Measurements from ENCODE around the gene HMX1. TPM values are rescaled to one million over a fixed set of nuclear protein-coding genes. Genes with fewer than 3 reads are reported as not detected.

HMX1 gene
- total RNA-seq, 2 donors from 2014 or later: not detected

DNA sequence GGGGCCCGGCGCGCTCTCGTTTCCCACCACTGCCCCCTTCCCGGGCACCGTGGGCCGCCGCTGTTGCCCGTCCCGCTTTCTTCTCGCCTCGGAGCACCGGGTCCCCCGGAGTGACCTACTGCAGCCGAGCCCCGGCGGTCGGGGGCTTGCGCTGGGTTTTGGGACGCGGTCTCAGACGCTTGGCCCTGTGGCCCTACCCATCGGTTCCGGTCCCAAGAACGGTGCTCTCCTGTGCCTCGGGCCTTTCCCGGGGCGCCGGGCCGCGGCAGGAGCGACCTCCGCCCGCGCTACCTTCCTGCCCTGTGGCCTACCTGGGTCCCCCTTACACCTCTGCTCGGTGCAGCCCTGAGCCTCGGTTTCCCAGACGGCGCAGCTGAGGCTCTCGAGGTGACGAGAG lies 21.6 kb upstream of the HMX1 start:
- DNase-seq (ENCODE audit: low spot score): no peak
- TF ChIP-seq, protein P1, sequence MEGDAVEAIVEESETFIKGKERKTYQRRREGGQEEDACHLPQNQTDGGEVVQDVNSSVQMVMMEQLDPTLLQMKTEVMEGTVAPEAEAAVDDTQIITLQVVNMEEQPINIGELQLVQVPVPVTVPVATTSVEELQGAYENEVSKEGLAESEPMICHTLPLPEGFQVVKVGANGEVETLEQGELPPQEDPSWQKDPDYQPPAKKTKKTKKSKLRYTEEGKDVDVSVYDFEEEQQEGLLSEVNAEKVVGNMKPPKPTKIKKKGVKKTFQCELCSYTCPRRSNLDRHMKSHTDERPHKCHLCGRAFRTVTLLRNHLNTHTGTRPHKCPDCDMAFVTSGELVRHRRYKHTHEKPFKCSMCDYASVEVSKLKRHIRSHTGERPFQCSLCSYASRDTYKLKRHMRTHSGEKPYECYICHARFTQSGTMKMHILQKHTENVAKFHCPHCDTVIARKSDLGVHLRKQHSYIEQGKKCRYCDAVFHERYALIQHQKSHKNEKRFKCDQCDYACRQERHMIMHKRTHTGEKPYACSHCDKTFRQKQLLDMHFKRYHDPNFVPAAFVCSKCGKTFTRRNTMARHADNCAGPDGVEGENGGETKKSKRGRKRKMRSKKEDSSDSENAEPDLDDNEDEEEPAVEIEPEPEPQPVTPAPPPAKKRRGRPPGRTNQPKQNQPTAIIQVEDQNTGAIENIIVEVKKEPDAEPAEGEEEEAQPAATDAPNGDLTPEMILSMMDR (IDR thresholded peaks at IDR 0.05): no peak
- H3K27me3 ChIP-seq: peaks cover 0 to 12% of the 10 kb centered on the region in 2 donors
- peaks cover 0 to 25% of the 10 kb centered on the region in 2 donors for H3K4me1 ChIP-seq
- H3K36me3 ChIP-seq: no peaks in the 10 kb centered on the region
- no peak overlapping the region for H3K27ac ChIP-seq
- no peak overlapping the region for H3K4me3 ChIP-seq
- H3K9me3 ChIP-seq: no peaks in the 10 kb centered on the region

DNA sequence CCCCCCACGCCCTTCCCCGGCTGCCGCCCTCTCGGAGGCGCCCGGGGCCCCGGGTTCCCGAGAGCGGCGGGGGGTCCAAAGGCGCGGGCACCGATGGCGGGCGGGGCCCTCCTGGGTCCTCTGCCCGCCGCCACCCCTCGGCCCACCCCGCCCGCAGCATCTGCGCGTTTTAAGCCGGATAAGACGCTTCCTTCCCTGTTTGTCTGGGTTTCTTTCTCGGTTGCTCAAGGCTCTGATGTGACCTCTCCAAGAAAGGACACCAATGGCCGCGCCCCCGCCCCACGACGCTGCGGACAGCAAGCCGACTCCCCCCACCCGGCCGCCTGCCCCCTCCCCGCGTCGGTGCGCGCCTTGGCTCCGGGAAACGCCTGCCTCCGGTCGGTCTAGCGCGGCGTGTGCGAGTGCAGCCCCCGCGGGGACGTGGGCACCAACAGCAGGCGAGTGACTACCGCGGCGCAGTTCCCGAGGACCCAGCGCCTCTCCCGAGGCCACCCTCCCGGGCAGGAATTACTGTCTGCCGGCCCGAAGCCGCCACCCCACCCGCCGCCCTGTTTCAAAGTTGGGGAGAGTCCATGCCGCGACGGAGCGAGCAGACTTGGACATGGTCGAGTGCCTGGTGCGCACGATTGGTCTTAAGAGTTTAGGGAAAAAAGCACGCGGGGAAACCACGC lies 21.1 kb upstream of the HMX1 start:
- H3K27ac ChIP-seq: no peak overlapping the region
- H3K36me3 ChIP-seq: no peaks in the 10 kb centered on the region
- H3K27me3 ChIP-seq: peaks cover 0 to 12% of the 10 kb centered on the region in 2 donors
- H3K4me1 ChIP-seq: peaks cover 0 to 25% of the 10 kb centered on the region in 2 donors
- H3K9me3 ChIP-seq: no peaks in the 10 kb centered on the region
- TF ChIP-seq, protein P1 (IDR thresholded peaks at IDR 0.05): no peak
- no peak overlapping the region for H3K4me3 ChIP-seq
- no peak for DNase-seq (ENCODE audit: low spot score)

DNA sequence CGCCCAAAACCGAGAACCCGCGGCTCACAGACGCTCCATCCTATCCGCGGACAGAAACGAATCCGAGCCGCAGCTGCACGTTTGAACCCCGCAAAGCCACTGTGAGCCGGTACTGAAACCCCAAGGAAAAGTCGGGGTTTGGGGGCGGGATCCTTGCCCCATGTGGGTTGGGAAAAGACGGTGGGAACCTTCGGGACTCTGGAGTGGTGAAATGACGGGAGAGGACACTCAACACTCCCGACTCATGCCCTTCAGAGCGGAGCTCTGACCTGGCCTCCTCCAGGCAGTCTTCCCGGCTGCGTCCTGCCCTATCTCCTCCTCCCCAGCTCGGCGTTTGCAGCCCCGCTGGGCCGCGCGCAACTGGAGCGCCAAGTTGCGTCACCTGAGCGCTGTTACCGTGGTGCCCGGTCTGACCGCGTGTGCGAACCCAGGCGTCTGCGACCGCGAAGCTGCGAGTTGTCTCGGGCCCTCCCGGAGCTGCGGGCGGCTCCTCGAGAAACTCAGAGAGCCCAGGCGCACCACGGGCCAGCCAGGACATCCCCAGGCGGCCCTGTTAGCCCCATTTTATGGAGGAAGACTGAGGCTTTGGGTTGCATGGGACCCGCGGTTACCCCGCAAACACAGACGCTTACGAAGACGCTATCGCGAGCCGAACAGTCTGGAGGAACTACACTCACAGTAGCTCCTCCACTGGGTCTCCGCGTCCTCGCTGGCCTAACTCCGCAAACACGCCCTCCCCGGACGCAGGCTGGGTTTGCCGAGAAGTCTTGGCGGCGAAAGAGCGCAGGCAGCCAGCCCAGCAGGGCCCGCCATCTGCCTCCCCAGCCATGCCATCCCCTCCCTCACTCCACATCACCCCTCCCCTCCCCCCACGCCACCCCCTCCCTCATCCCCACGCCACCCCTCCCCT lies 20.3 kb upstream of the HMX1 start:
- peaks cover 0 to 1% of the 10 kb centered on the region in 2 donors for H3K9me3 ChIP-seq
- DNase-seq (ENCODE audit: low spot score): no peak
- H3K27me3 ChIP-seq: peaks cover 2 to 16% of the 10 kb centered on the region in 2 donors
- no peaks in the 10 kb centered on the region for H3K36me3 ChIP-seq
- no peak overlapping the region for H3K4me3 ChIP-seq
- peaks cover 0 to 25% of the 10 kb centered on the region in 2 donors for H3K4me1 ChIP-seq
- TF ChIP-seq, protein P1 (IDR thresholded peaks at IDR 0.05): no peak
- H3K27ac ChIP-seq: no peak overlapping the region

DNA sequence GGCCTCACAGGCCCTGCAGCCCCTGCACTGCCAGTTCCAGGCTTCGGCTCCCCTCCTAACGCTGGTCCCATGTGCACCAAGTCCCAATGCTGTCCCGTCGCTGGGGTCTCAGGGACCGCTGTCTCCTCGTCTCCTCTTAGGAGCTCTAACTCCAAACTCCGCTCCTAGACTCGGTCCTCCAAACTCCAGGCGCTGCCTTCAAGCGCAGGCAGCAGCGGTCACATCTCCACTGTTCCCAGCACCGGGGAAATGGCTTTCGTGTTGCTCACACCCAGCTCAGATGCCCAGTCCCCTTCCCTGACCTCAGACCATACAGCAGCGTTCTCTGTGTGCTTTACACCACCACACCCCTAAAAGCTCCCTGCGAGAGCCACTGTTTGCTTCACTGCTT lies 19.6 kb upstream of the HMX1 start:
- Histone ChIP-seq H3K27ac (no peak overlapping the region), H3K36me3 (no peaks in the 10 kb centered on the region), H3K4me1 (peaks cover 0 to 25% of the 10 kb centered on the region in 2 donors), H3K9me3 (peaks cover 0 to 6% of the 10 kb centered on the region in 2 donors), H3K27me3 (peaks cover 2 to 16% of the 10 kb centered on the region in 2 donors), H3K4me3 (no peak overlapping the region)
- TF ChIP-seq, protein P1 (IDR thresholded peaks at IDR 0.05): no peak
- DNase-seq (ENCODE audit: low spot score): no peak

DNA sequence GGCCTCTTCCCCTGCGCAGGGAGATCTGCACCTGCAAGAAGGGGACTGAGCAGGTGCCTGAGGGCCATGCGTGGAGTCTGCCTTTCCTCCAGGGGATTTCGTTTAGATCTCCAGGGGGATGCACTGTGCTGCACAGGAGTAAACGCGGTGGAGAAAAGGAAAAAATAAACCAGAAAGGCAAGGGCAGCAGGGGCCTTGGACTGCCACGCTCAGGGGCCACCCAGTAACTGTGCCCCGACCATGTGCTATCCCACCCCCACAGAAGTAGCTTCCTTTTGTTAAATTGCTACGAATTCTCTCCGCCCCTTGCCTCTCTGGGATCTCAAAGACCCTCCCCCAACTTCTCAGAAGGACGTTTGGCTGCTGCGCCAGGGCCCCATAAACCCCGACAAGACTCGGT lies 17.2 kb upstream of the HMX1 start:
- Histone ChIP-seq H3K27me3 (peaks cover 2 to 7% of the 10 kb centered on the region in 2 donors), H3K36me3 (no peaks in the 10 kb centered on the region), H3K4me3 (no peak overlapping the region), H3K27ac (no peak overlapping the region), H3K4me1 (peaks cover 0 to 19% of the 10 kb centered on the region in 2 donors), H3K9me3 (peaks cover 0 to 6% of the 10 kb centered on the region in 2 donors)
- DNase-seq (ENCODE audit: low spot score): no peak
- TF ChIP-seq, protein P1 (IDR thresholded peaks at IDR 0.05): no peak

Measured in right atrium auricular region (tissue), 2 donors.